HL-60 (cell line): Measurements from ENCODE around the gene MAFG.

Experiments
- CTCF ChIP-seq: IDR thresholded peaks from one replicate; pipeline ENCODE4 v1.5.1; 2011; ENCODE audit warnings: low read length, control low read depth, inconsistent platforms; ENCODE audit not compliant: insufficient read depth
- POLR2AphosphoS5 ChIP-seq: IDR thresholded peaks from 2 replicates; pipeline ENCODE4 v1.6.1; 2012; ENCODE audit warnings: low read depth

- TF ChIP-seq CTCF (no peak), POLR2AphosphoS5 (no peak)
Measured at GRCh38 chr17:81934098-81934757, 6.7 kb upstream of the MAFG start.
